ENCODE measurements around the gene NTF4. TPM values are rescaled to one million over a fixed set of nuclear protein-coding genes. Genes with fewer than 3 reads are reported as not detected.

NTF4 gene
- total RNA-seq, 1 donor, result not detected

- DNase-seq (ENCODE audit: low read depth), result no peak
- H3K4me3 ChIP-seq (ENCODE audit: low read depth, low read length), result no peak overlapping the region
- peak; percentile 26 for TF ChIP-seq CTCF (IDR thresholded peaks at IDR 0.05; ENCODE audit: insufficient read depth, low read length)
Measured at GRCh38 chr19:49073514-49074378, 9.1 kb upstream of the NTF4 start.

GRCh38 chr19:49071860-49072547, 7.4 kb upstream of the NTF4 start:
- no peak overlapping the region for H3K4me3 ChIP-seq (ENCODE audit: low read depth, low read length)
- TF ChIP-seq CTCF (IDR thresholded peaks at IDR 0.05; ENCODE audit: insufficient read depth, low read length), result no peak
- no peak for DNase-seq (ENCODE audit: low read depth)

- no peak overlapping the region for H3K4me3 ChIP-seq (ENCODE audit: low read depth, low read length)
- no peak for DNase-seq (ENCODE audit: low read depth)
- TF ChIP-seq CTCF (IDR thresholded peaks at IDR 0.05; ENCODE audit: insufficient read depth, low read length), result no peak
Measured at GRCh38 chr19:49070416-49070815, 5.8 kb upstream of the NTF4 start.

- DNase-seq (ENCODE audit: low read depth), result no peak
- no peak for TF ChIP-seq CTCF (IDR thresholded peaks at IDR 0.05; ENCODE audit: insufficient read depth, low read length)
Measured at GRCh38 chr19:49069026-49069425, 4.4 kb upstream of the NTF4 start.

GRCh38 chr19:49067554-49067953, 2.9 kb upstream of the NTF4 start:
- no peak for DNase-seq (ENCODE audit: low read depth)
- no peak overlapping the region for H3K4me3 ChIP-seq (ENCODE audit: low read depth, low read length)
- TF ChIP-seq CTCF (IDR thresholded peaks at IDR 0.05; ENCODE audit: insufficient read depth, low read length), result no peak

More at GRCh38 chr19:49069026-49069425, 4.4 kb upstream of the NTF4 start:
- H3K4me3 ChIP-seq (ENCODE audit: low read depth, low read length), result no peak overlapping the region

GRCh38 chr19:49065905-49066512, 1.4 kb upstream of the NTF4 start:
- DNase-seq (ENCODE audit: low read depth), result no peak
- no peak overlapping the region for H3K4me3 ChIP-seq (ENCODE audit: low read depth, low read length)
- TF ChIP-seq CTCF (IDR thresholded peaks at IDR 0.05; ENCODE audit: insufficient read depth, low read length), result no peak
